K562 (cell line): ENCODE measurements around the gene VSIG10. TPM values are rescaled to one million over a fixed set of nuclear protein-coding genes. Genes with fewer than 3 reads are reported as not detected.
A peak's percentile ranks its signal among the peaks of the same experiment; 100 is the strongest.

Experiments
- ATAC-seq: fragments of 200-7000 bp; cut with Tn5 transposase; 3 replicates; pipeline ENCODE4 v1.9.1; 2020; ENCODE audit warnings: moderate library complexity
- Bru-seq: library from RNA; stranded (reverse); fragments of 400-500 nt; gene quantifications from one replicate; lab custom pipeline; 2021; lab: Mats Ljungman, UMichigan
- BruChase-seq, 2 experiments: library from RNA; stranded (reverse); fragments of 400-500 nt; gene quantifications; one replicate each; lab custom pipeline; 2021; lab: Mats Ljungman, UMichigan
- BruUV-seq: library from RNA; stranded (reverse); fragments of 400-500 nt; replicated peaks from 2 replicates; lab custom pipeline; 2021; lab: Mats Ljungman, UMichigan
- CTCF ChIA-PET: fragments of 300-600 bp; formaldehyde crosslinking; extraction: SDS; loops from one replicate; lab custom pipeline; 2021; ENCODE audit warnings: low intra/inter-chr PET ratio; lab: Yijun Ruan, JAX
- POLR2A ChIA-PET: fragments of 300-600, 350-650 bp; sonication (Branson Sonifier 250); formaldehyde crosslinking; extraction: SDS; loops from one replicate; lab custom pipeline; 2021; ENCODE audit warnings: antibody characterized with exemption, inconsistent platforms; lab: Yijun Ruan, JAX
- DNase-seq, 4 experiments: peaks; one replicate each; pipeline versions ENCODE4 v3.0.0 to v3.0.0-alpha.2; 2011 to 2018; ENCODE audit warnings: low spot score in 3 of 4, mixed read lengths in 3 of 4; ENCODE audit errors: extremely low read depth in 1 of 4
- FAIRE-seq: peaks from 2 replicates; lab custom pipeline; 2011; peaks lifted over from hg19 to GRCh38; lab: Jason Lieb, UNC
- H2AFZ ChIP-seq: 2 replicates; pipeline ENCODE4 v1.6.0; 2011; ENCODE audit warnings: low read depth, low read length, control low read depth, inconsistent platforms
- H3K27ac ChIP-seq: fragments of 200-600 bp; 3 replicates; pipeline ENCODE4 v1.8.0; 2011; ENCODE audit warnings: low read depth, mild to moderate bottlenecking, control low read depth, inconsistent platforms, low read length, moderate library complexity, mixed read lengths; ENCODE audit errors: extremely low read depth
- H3K27me3 ChIP-seq, 2 experiments: fragments of 300-600 bp in 1 of 2; 2 replicates in 1 of 2; 3 replicates in 1 of 2; pipeline versions ENCODE4 v1.6.0 to v1.8.0; 2011; ENCODE audit warnings: inconsistent platforms in 2 of 2, low read length in 2 of 2, mild to moderate bottlenecking in 1 of 2, mixed read lengths in 1 of 2, moderate library complexity in 1 of 2; ENCODE audit not compliant: control insufficient read depth in 2 of 2, insufficient read depth in 2 of 2
- H3K36me3 ChIP-seq: fragments of 300-600 bp; 3 replicates; pipeline ENCODE4 v1.8.0; 2011; ENCODE audit warnings: mild to moderate bottlenecking, low read length, inconsistent platforms; ENCODE audit not compliant: control insufficient read depth, insufficient read depth
- H3K4me1 ChIP-seq, 2 experiments: fragments of 200-600 bp in 1 of 2; replicated peaks in 1 of 2; 2 replicates in 1 of 2; 3 replicates in 1 of 2; pipeline versions ENCODE4 v1.5.1 to v1.8.0; 2011; ENCODE audit warnings: inconsistent platforms in 2 of 2, low read length in 2 of 2, mild to moderate bottlenecking in 1 of 2, mixed read lengths in 1 of 2, moderate library complexity in 1 of 2; ENCODE audit not compliant: control insufficient read depth in 2 of 2, insufficient read depth in 2 of 2
- H3K4me2 ChIP-seq: 2 replicates; pipeline ENCODE4 v1.6.1; 2011; ENCODE audit warnings: low read length, control low read depth, inconsistent platforms, mixed read lengths; ENCODE audit not compliant: insufficient read depth
- H3K4me3 ChIP-seq: fragments of 200-600 bp; sonication (generic), shearing (Covaris generic); 2 replicates; pipeline ENCODE4 v1.5.1; 2016; ENCODE audit warnings: control low read depth, inconsistent platforms
- H3K79me2 ChIP-seq: fragments of 200-600 bp; 3 replicates; pipeline ENCODE4 v1.8.0; 2011; ENCODE audit warnings: low read length, inconsistent platforms; ENCODE audit not compliant: control insufficient read depth, insufficient read depth
- H3K9ac ChIP-seq, 2 experiments: 2 replicates each; pipeline versions ENCODE4 v1.6.0 to v1.6.1; 2011; ENCODE audit warnings: low read depth in 2 of 2, low read length in 2 of 2, control low read depth in 1 of 2, inconsistent platforms in 1 of 2, mild to moderate bottlenecking in 1 of 2, mixed read lengths in 1 of 2; ENCODE audit not compliant: insufficient read depth in 1 of 2
- H3K9me1 ChIP-seq: one replicate; pipeline ENCODE4 v1.6.0; 2011; ENCODE audit warnings: inconsistent platforms, mild to moderate bottlenecking, low read length, moderate library complexity; ENCODE audit not compliant: control insufficient read depth, insufficient read depth
- H3K9me3 ChIP-seq: replicated peaks from 2 replicates; pipeline ENCODE4 v1.5.1; 2011; ENCODE audit warnings: low read depth, low read length, inconsistent platforms; ENCODE audit not compliant: control insufficient read depth, insufficient read depth
- H4K20me1 ChIP-seq: replicated peaks from 2 replicates; pipeline ENCODE4 v1.6.1; 2011; ENCODE audit warnings: low read length, inconsistent platforms, mixed read lengths; ENCODE audit not compliant: control insufficient read depth, insufficient read depth
- ARID1B ChIP-seq: fragments of 450-650 bp; IDR thresholded peaks from 2 replicates; pipeline ENCODE4 v1.6.1; 2016; ENCODE audit warnings: antibody characterized with exemption, mild to moderate bottlenecking, inconsistent platforms
- ELK3 ChIP-seq: fragments of 450-650 bp; formaldehyde crosslinking; IDR thresholded peaks from 2 replicates; pipeline ENCODE4 v1.4.0; 2020; ENCODE audit warnings: mild to moderate bottlenecking
- FIP1L1 ChIP-seq: fragments of 200-400 bp; formaldehyde crosslinking; IDR thresholded peaks from 2 replicates; pipeline ENCODE4 v1.6.1; 2018; ENCODE audit warnings: mild to moderate bottlenecking, low read depth, low read length; ENCODE audit not compliant: poor library complexity, severe bottlenecking
- KDM2B ChIP-seq: fragments of 250-450 bp; sonication (Bioruptor Pico); IDR thresholded peaks from 2 replicates; pipeline ENCODE4 v1.8.0; 2021; ENCODE audit warnings: mild to moderate bottlenecking, moderate library complexity
- KLF6 ChIP-seq: fragments of 250-450 bp; sonication (Bioruptor Pico); IDR thresholded peaks from 2 replicates; pipeline ENCODE4 v1.4.0; 2020; ENCODE audit warnings: mild to moderate bottlenecking, moderate library complexity, borderline replicate concordance
- POU5F1 ChIP-seq: fragments of 150-350 bp; IDR thresholded peaks from 2 replicates; pipeline ENCODE4 v1.6.1; 2014; ENCODE audit warnings: borderline replicate concordance, low read length, low read depth, mild to moderate bottlenecking; ENCODE audit not compliant: partially characterized antibody
- SMARCA4 ChIP-seq: fragments of 450-650 bp; IDR thresholded peaks from 2 replicates; pipeline ENCODE4 v1.6.1; 2016
- TSHZ1 ChIP-seq: fragments of 250-450 bp; sonication (Bioruptor Pico); IDR thresholded peaks from 2 replicates; pipeline ENCODE4 v1.4.0; 2020; ENCODE audit warnings: mild to moderate bottlenecking, moderate library complexity
- ZFX ChIP-seq: sonication (generic); formaldehyde crosslinking; IDR thresholded peaks from 2 replicates; pipeline ENCODE4 v1.8.0; 2022; ENCODE audit warnings: mild to moderate bottlenecking, missing genetic modification reagents, moderate library complexity
- WGBS: fragments of 100-300 bp; shearing (Covaris generic); methylation state at CpG from one replicate; pipeline ENCODE4 v1.1.6; 2016; ENCODE audit warnings: low coverage, mixed read lengths; ENCODE audit not compliant: insufficient coverage; ENCODE audit errors: missing lambda C conversion rate; 5-methylcytosine and 5-hydroxymethylcytosine counted together
- in situ Hi-C: fragments of 300-500 bp; cut with MboI; formaldehyde crosslinking; loops from 4 replicates; pipeline ENCODE4 v1.15.0; 2018; ENCODE audit warnings: inconsistent platforms, mixed read lengths
- intact Hi-C: fragments of 100-400 bp; cut with micrococcal nuclease; formaldehyde crosslinking; loops from 2 replicates; pipeline ENCODE4 v1.14.2; 2022
- long read RNA-seq, 3 experiments: library from polyadenylated mRNA in 2 of 3; library from RNA in 1 of 3; unstranded in 2 of 3; stranded (forward) in 1 of 3; transcript quantifications; one replicate each; pipeline ENCODE4 v2.0.0, GENCODE V29; 2019 to 2022
- polyA minus RNA-seq, 3 experiments: library from RNA; depleted of rRNA, polyadenylated mRNA; stranded (reverse); fragments of >200 nt; gene quantifications; 2 replicates each; pipeline ENCODE4 v1.2.3, GENCODE V29; 2011
- polyA plus RNA-seq, 8 experiments: library from polyadenylated mRNA; depleted of rRNA in 4 of 8; stranded (reverse) in 5 of 8; unstranded in 3 of 8; fragments of >200 nt; fragmentation: Nextera tagmentation in 2 of 8; fragmentation: Illumina TruSeq in 1 of 8; extraction: Ambion mirVana in 2 of 8; extraction: Trizol in 1 of 8; gene quantifications; 2 replicates each; pipeline versions ENCODE4 v1.2.1 to v1.2.3, GENCODE V29; 2011 to 2014; ENCODE audit warnings: inconsistent platforms in 1 of 8, missing spikeins in 1 of 8
- total RNA-seq, 7 experiments: library from RNA; depleted of rRNA in 6 of 7; stranded (reverse); fragments of >200 nt in 6 of 7; fragmentation: Illumina TruSeq in 2 of 7; extraction: Trizol in 2 of 7; gene quantifications; 2 replicates each; pipeline versions ENCODE4 v1.2.1 to v1.2.3, GENCODE V29; 2011 to 2021; ENCODE audit warnings: low replicate concordance in 1 of 7
- TF ChIP-seq, protein P1 (sequence below): sonication (generic); formaldehyde crosslinking; IDR thresholded peaks from 2 replicates; pipeline ENCODE4 v1.5.0; 2020; ENCODE audit warnings: missing genetic modification reagents

The VSIG10 gene
- total RNA-seq (2011; cell fraction: chromatin; rRNA removed; ENCODE audit: low replicate concordance), result 2.7 and 12.4 TPM in 2 replicates
- 4.5 and 5.4 TPM in 2 replicates for total RNA-seq (2011; cell fraction: nucleolus; rRNA removed)
- total RNA-seq (2011; cell fraction: nucleoplasm; rRNA removed), result 7.1 and 9.4 TPM in 2 replicates
- total RNA-seq (2014; rRNA removed) (7.1 and 8.8 TPM in 2 replicates), total RNA-seq (2014; rRNA removed; fragmentation: Illumina TruSeq; extraction: Trizol) (4.1 and 5.4 TPM in 2 replicates), total RNA-seq (2015; rRNA removed; fragmentation: Illumina TruSeq; extraction: Trizol) (6.0 TPM in 2 replicates), total RNA-seq (2021) (3.8 and 4.7 TPM in 2 replicates), polyA plus RNA-seq (2011; rRNA removed) (4.3 and 10.8 TPM in 2 replicates), polyA plus RNA-seq (2014; fragmentation: Illumina TruSeq; extraction: Trizol) (3.7 and 4.2 TPM in 2 replicates), polyA plus RNA-seq (2014; fragmentation: Nextera tagmentation; extraction: Ambion mirVana) (1 to 10 TPM; 4.7 to 5.3 TPM), polyA plus RNA-seq (2014; rRNA removed) (4.0 and 6.5 TPM in 2 replicates), polyA minus RNA-seq (2011; rRNA and poly(A)+ RNA removed) (3.0 and 7.6 TPM in 2 replicates), Bru-seq, nascent RNA (percentile 26 among the genes with signal in this experiment), BruChase-seq, experiment 1, labeled RNA remaining after a 2-hour chase (percentile 22 among the genes with signal in this experiment), BruChase-seq, experiment 2, labeled RNA remaining after a 6-hour chase (percentile 24 among the genes with signal in this experiment)
- 4.2 and 10.0 TPM in 2 replicates for polyA plus RNA-seq (2011; cell fraction: cytosol; rRNA removed)
- 8.3 and 15.8 TPM in 2 replicates for polyA plus RNA-seq (2011; cell fraction: nucleus; rRNA removed)
- 3.0 and 3.9 TPM in 2 replicates for polyA plus RNA-seq (2012)
- 3.7 and 8.2 TPM in 2 replicates for polyA minus RNA-seq (2011; cell fraction: cytosol; rRNA and poly(A)+ RNA removed)
- polyA minus RNA-seq (2011; cell fraction: nucleus; rRNA and poly(A)+ RNA removed), result 2.7 and 12.0 TPM in 2 replicates
- long read RNA-seq, experiment 1, partial matches to known transcripts, result 0 of 8 reads
- long read RNA-seq, experiment 1, other reads (novel, unspliced or antisense), result 5 of 8 reads
- long read RNA-seq, experiment 2, partial matches to known transcripts, result 0 of 4 reads
- long read RNA-seq, experiment 2, other reads (novel, unspliced or antisense), result 2 of 4 reads
- long read RNA-seq, experiment 3, partial matches to known transcripts, result 0 of 1 reads
- long read RNA-seq, experiment 3, other reads (novel, unspliced or antisense), result 0 of 1 reads

- DNase-seq (peak; percentile 40 to 78 (median 60)), ATAC-seq (peak; percentile 82), FAIRE-seq (no peak)
- ChIA-PET POLR2A (interaction anchor here (0.6 to 1.2 kb wide), 3 partner anchors 13 to 272 kb away, joined by 3 to 4 read pairs (median 3); partner anchors contain the start of genes SUDS3 and WSB2), CTCF (no interaction called here)
- no peak within 1 kb of the TSS for H3K27ac ChIP-seq
- peak within 1 kb of the TSS in 1 of 2 experiments; percentile 84; a peak in 2 of 4 replicates for H3K9ac ChIP-seq
- H3K9me1 ChIP-seq, result no peaks in the 10 kb centered on the region
- no peaks in the 10 kb centered on the region for H3K9me3 ChIP-seq
- BruUV-seq, result no TSS peak
- in situ Hi-C loops, result no loop called here
- peaks cover 23 to 33% of the 10 kb centered on the region in 2 experiments; a peak in 4 of 5 replicates for H3K27me3 ChIP-seq
- H3K4me1 ChIP-seq, result peaks cover 0 to 15% of the 10 kb centered on the region in 2 experiments; a peak in 3 of 5 replicates
- WGBS, result 2% methylated on average over 44 of the region's 75 CpGs
- intact Hi-C loops, result loop anchor here (5.0 kb wide), 1 partner anchor 41 kb away; the partner anchor contains the start of gene WSB2
- H2AFZ ChIP-seq, result peak within 1 kb of the TSS; percentile 81
- H3K4me3 ChIP-seq, result peak within 1 kb of the TSS; percentile 42
- no peaks in the 10 kb centered on the region for H3K79me2 ChIP-seq
- H4K20me1 ChIP-seq, result no peaks in the 10 kb centered on the region
- H3K4me2 ChIP-seq, result peak within 1 kb of the TSS; percentile 61
- no peaks in the 10 kb centered on the region for H3K36me3 ChIP-seq
- no peak for TF ChIP-seq ELK3 (CRISPR knock-in tag)
- TF ChIP-seq POU5F1, result no peak
- TF ChIP-seq, protein P1, sequence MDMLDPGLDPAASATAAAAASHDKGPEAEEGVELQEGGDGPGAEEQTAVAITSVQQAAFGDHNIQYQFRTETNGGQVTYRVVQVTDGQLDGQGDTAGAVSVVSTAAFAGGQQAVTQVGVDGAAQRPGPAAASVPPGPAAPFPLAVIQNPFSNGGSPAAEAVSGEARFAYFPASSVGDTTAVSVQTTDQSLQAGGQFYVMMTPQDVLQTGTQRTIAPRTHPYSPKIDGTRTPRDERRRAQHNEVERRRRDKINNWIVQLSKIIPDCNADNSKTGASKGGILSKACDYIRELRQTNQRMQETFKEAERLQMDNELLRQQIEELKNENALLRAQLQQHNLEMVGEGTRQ (CRISPR knock-in tag), result no peak
- TF ChIP-seq SMARCA4, result no peak
- peak; percentile 77 for TF ChIP-seq ZFX (CRISPR knock-in tag)
- no peak for TF ChIP-seq KLF6
- TF ChIP-seq FIP1L1, result peak; percentile 15
- TF ChIP-seq KDM2B (CRISPR knock-in tag), result no peak
- TF ChIP-seq ARID1B, result no peak
- TF ChIP-seq TSHZ1, result no peak
Observed at GRCh38 chr12:118103601-118104382, at the start of gene VSIG10. VSIG10 (minus strand) TSS chr12:118104011; CDS start chr12:118103671, 340 bp downstream.
